SU-DHL-6 (cell line): ENCODE data around the gene GFPT2.

Source experiments
- CTCF ChIP-seq: fragments of 200-600 bp; sonication (generic); IDR thresholded peaks from one replicate; pipeline ENCODE4 v1.5.1; 2017; ENCODE audit warnings: antibody characterized with exemption, mild to moderate bottlenecking, low read length, moderate library complexity; ENCODE audit not compliant: insufficient read depth, poor library complexity, severe bottlenecking
- EZH2phosphoT487 ChIP-seq: fragments of 200-600 bp; sonication (generic), shearing (Covaris generic); conservative IDR thresholded peaks from 2 replicates; pipeline ENCODE4 v1.6.1; 2018; ENCODE audit warnings: mild to moderate bottlenecking, antibody characterized with exemption, low read length, moderate library complexity, mixed read lengths

- TF ChIP-seq CTCF (no peak), EZH2phosphoT487 (no peak)
Measured at GRCh38 chr5:180346358-180346757, 6.8 kb downstream of the GFPT2 start.
